Glutamatergic neuron (in vitro differentiated cells): Measurements from ENCODE around the gene SYCE1. TPM values are rescaled to one million over a fixed set of nuclear protein-coding genes. Genes with fewer than 3 reads are reported as not detected.
"Not testable (repeated sequence)": the region's sequence is repeated elsewhere in the genome, so short reads cannot be mapped to it uniquely, and the experiment has no call there.

Source experiments
- DNase-seq: peaks from one replicate; pipeline ENCODE4 v3.0.0; 2022
- H3K27ac Mint-ChIP-seq: one replicate; pipeline ENCODE4 v1.8.0; 2020; ENCODE audit warnings: mild to moderate bottlenecking, mixed read lengths, inconsistent platforms; ENCODE audit not compliant: unreplicated experiment
- H3K27me3 Mint-ChIP-seq: one replicate; pipeline ENCODE4 v1.8.0; 2020; ENCODE audit warnings: mild to moderate bottlenecking, moderate library complexity, mixed read lengths, inconsistent platforms; ENCODE audit not compliant: unreplicated experiment
- H3K36me3 Mint-ChIP-seq: one replicate; pipeline ENCODE4 v1.8.0; 2020; ENCODE audit warnings: mild to moderate bottlenecking, mixed read lengths, inconsistent platforms; ENCODE audit not compliant: unreplicated experiment
- H3K4me1 Mint-ChIP-seq: one replicate; pipeline ENCODE4 v1.8.0; 2020; ENCODE audit warnings: mild to moderate bottlenecking, low read depth, mixed read lengths, inconsistent platforms; ENCODE audit not compliant: unreplicated experiment
- H3K4me3 Mint-ChIP-seq: one replicate; pipeline ENCODE4 v1.8.0; 2020; ENCODE audit warnings: mild to moderate bottlenecking, mixed read lengths, inconsistent platforms; ENCODE audit not compliant: unreplicated experiment
- H3K9me3 Mint-ChIP-seq: one replicate; pipeline ENCODE4 v1.8.0; 2020; ENCODE audit warnings: mild to moderate bottlenecking, moderate library complexity, mixed read lengths, inconsistent platforms; ENCODE audit not compliant: unreplicated experiment
- total RNA-seq: library from RNA; stranded (reverse); fragmentation: NEBNext Ultra II Directional; extraction: Animal tissue kit (Norgen Biotek cat#: 25700); gene quantifications from one replicate; pipeline ENCODE4 v1.2.1, GENCODE V29; 2021; ENCODE audit not compliant: unreplicated experiment
- TF ChIP-seq, protein P1 (sequence below): fragments of 200-600 bp; sonication (generic); IDR thresholded peaks from one replicate; pipeline ENCODE4 v1.5.0; 2021; ENCODE audit not compliant: partially characterized antibody, unreplicated experiment

The SYCE1 gene
- total RNA-seq, 1 donor from 2014 or later, result 0.78 TPM

DNA sequence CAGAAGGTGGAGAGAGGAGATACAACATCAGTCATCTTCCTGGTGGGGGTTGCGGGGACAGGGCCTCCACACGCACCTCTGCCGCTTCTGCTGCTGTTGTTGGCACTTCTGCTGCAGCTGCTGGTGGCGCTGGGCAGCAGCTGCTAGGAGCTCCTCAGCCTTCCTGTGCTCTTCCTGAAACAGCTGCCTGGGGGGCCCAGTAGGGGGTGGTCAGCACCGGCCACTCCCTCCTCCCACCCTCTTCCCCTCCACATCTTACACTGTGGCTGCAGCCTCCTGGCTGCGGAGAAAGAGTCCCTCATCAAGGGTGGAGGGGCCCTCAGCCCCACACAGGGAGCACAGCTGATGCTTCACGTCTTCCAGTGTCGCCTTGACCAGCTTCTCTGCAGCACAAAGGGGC is 9.9 kb downstream of the SYCE1 start:
- no peak overlapping the region for H3K4me3 Mint-ChIP-seq
- no peak for DNase-seq
- TF ChIP-seq, protein P1, sequence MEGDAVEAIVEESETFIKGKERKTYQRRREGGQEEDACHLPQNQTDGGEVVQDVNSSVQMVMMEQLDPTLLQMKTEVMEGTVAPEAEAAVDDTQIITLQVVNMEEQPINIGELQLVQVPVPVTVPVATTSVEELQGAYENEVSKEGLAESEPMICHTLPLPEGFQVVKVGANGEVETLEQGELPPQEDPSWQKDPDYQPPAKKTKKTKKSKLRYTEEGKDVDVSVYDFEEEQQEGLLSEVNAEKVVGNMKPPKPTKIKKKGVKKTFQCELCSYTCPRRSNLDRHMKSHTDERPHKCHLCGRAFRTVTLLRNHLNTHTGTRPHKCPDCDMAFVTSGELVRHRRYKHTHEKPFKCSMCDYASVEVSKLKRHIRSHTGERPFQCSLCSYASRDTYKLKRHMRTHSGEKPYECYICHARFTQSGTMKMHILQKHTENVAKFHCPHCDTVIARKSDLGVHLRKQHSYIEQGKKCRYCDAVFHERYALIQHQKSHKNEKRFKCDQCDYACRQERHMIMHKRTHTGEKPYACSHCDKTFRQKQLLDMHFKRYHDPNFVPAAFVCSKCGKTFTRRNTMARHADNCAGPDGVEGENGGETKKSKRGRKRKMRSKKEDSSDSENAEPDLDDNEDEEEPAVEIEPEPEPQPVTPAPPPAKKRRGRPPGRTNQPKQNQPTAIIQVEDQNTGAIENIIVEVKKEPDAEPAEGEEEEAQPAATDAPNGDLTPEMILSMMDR, result no peak
- peaks cover 6% of the 10 kb centered on the region for H3K27me3 Mint-ChIP-seq
- peaks cover 3% of the 10 kb centered on the region for H3K36me3 Mint-ChIP-seq
- H3K27ac Mint-ChIP-seq, result no peak overlapping the region
- H3K9me3 Mint-ChIP-seq, result peaks cover 5% of the 10 kb centered on the region
- no peaks in the 10 kb centered on the region for H3K4me1 Mint-ChIP-seq

DNA sequence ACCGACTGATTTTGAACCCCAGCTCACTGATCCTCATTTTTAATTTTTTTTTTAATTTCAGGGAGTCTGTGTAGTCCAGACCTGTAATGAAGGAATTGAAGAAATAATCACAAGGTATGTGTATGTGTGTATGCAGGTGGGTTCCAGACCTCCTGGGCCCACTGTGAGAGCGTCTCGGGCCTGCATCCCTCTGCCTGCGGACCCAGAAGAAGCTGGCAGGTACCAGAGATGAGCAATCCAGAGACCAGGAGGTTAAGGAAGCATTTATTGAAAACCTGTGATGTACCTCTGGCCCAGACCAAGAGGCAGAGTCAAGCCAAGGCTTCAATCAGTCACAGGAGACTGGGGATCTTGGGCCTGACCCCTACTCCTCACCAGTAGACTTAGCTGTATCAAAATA is 10.8 kb downstream of the SYCE1 start:
- H3K27me3 Mint-ChIP-seq, result peaks cover 6% of the 10 kb centered on the region
- no peak overlapping the region for H3K27ac Mint-ChIP-seq
- no peak for DNase-seq
- no peaks in the 10 kb centered on the region for H3K4me1 Mint-ChIP-seq
- H3K36me3 Mint-ChIP-seq, result peaks cover 3% of the 10 kb centered on the region
- TF ChIP-seq, protein P1, result no peak
- H3K4me3 Mint-ChIP-seq, result no peak overlapping the region
- H3K9me3 Mint-ChIP-seq, result peaks cover 5% of the 10 kb centered on the region

DNA sequence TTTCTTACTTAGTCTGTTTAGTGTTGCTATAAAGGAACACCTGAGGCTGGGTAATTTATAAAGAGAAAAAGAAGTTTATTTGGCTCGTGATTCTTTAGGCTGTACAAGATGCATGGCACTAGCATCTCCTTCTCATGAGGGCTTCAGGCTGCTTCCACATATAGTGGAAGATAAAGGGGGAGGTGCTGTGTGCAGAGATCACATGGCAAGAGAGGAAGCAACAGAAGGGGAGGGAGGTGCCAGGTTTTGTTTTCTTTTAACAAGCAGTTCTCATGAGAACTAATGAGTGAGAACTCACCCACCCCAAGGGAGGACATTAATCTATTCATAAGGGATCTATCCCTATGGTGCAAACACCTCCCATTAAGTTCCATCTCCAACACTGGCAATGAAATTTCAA is 20.9 kb downstream of the SYCE1 start:
- H3K36me3 Mint-ChIP-seq, result peaks cover 4% of the 10 kb centered on the region
- no peak overlapping the region for H3K4me3 Mint-ChIP-seq
- no peaks in the 10 kb centered on the region for H3K4me1 Mint-ChIP-seq
- no peak overlapping the region for H3K27ac Mint-ChIP-seq
- DNase-seq, result no peak
- TF ChIP-seq, protein P1, result no peak
- no peaks in the 10 kb centered on the region for H3K27me3 Mint-ChIP-seq
- H3K9me3 Mint-ChIP-seq, result peaks cover 12% of the 10 kb centered on the region

DNA sequence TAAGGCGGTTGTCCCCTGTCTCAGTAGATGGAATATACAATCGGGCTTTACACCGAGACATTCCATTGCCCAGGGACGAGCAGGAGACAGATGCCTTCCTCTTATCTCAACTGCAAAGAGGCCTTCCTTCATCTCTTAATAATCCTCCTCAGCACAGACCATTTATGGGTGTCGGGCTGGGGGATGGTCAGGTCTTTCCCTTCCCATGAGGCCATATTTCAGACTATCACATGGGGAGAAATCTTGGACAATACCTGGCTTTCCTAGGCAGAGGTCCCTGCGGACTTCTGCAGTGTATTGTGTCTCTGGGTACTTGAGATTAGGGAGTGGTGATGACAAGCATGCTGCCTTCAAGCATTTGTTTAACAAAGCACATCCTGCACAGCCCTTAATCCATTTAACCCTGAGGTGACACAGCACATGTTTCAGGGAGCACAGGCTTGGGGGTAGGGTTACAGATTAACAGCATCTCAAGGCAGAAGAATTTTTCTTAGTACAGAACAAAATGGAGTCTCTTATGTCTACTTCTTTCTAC is 23.9 kb downstream of the SYCE1 start:
- H3K4me1 Mint-ChIP-seq, H3K27me3 Mint-ChIP-seq, H3K36me3 Mint-ChIP-seq, DNase-seq, H3K9me3 Mint-ChIP-seq, H3K4me3 Mint-ChIP-seq, H3K27ac Mint-ChIP-seq: not testable (repeated sequence)

DNA sequence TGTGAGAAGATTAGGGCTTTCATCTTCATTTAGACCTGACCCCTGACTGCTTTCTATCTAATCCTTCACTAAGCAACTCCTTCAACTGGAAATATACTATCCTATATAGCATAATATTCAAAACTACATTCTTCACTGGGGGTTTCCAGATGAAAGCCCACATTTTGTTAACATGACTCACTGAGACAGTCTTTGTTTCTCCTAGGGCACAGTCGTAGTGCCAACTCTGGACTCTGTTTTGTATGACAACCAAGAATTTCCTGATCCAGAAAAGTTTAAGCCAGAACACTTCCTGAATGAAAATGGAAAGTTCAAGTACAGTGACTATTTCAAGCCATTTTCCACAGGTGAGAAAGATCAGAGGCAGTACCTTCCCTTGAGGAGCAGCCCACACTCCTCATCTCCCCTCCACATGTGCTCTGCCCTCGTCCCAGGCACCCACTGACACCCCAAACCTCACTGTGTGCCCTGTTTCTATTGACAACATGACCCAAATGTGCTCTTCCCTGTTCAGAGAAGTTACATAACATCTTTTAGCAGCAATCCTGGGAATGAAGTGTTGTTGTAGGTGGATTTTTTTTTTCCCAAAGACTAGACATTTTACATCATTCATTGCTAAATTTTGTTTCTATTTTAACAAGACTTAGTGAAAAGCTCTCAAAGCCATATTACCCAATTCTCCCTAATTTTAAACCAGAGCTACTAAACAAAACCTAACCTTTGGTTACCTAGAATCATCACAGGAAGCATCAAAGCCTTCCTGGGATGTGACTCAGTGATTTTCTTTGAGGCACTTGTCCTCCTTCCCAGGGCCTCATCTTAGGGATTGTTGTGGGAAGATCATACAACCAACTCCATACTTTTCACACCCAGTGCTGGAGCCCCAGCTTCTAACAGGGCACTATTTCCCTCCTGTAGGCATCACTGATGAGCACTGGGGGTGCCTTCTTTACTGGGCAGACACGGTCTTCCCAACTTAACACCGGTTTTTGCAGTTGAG is 27.5 kb downstream of the SYCE1 start:
- Mint-ChIP-seq H3K9me3 (no peaks in the 10 kb centered on the region), H3K27me3 (peaks cover 2% of the 10 kb centered on the region), H3K4me3 (no peak overlapping the region), H3K4me1 (no peaks in the 10 kb centered on the region), H3K36me3 (no peaks in the 10 kb centered on the region), H3K27ac (no peak overlapping the region)
- TF ChIP-seq, protein P1, result no peak
- DNase-seq, result no peak
